HG03521 (cell line): ENCODE data around the gene TPGS1.
"Not testable (repeated sequence)": the region's sequence is repeated elsewhere in the genome, so short reads cannot be mapped to it uniquely, and the experiment has no call there.

Experiments
- ATAC-seq: cut with Tn5 transposase; IDR thresholded peaks from one replicate; pipeline ENCODE4 v1.9.1; 2021; ENCODE audit warnings: mild to moderate bottlenecking, moderate library complexity; ENCODE audit not compliant: unreplicated experiment

TPGS1 gene

DNA sequence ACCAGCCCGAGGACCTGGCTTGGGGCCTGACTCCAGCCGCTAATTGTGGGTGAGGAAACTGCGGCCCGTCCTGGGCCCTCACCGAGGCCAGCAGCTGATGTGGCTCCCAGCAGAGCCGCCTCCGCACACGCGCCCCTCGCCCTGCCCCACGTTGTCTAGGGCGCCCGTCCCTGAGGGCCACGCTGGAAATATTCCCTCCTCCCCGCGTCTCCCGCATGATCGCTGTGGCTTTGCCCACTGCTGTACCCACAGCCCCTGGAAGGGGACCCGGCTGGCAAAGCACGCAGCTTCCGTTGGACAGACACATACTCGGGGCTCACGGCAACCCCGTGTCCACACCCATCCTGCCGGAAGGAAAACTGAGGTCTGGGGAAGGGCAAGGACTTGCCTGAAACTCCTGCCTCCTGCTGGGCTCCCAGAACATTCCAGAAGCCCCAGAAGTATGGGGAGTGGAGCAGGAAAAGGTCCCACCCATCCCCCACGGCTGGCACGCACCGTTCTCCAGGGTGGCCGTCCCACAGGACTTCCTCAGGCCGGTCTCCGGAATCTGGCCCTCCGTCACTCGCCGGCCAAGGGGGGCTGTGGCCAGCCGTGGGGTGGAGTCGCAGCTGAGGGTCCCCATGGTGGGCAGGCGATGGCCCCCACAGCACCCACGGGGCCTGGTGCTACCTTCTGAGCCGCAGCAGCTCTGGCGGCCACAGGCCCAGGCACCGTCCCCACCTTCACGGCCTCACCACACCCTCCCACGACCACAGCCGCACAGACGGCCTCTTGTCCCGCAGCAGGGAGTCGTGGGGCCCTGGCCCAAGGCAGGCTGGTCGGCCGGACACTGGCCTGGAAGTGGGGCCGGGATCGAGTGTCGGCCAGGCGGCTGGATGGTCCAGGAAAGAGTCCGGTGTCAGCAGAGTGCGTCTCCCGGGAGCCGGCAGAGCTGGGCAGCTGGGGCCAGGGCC lies 32.9 kb upstream of the TPGS1 start:
- no peak for ATAC-seq

DNA sequence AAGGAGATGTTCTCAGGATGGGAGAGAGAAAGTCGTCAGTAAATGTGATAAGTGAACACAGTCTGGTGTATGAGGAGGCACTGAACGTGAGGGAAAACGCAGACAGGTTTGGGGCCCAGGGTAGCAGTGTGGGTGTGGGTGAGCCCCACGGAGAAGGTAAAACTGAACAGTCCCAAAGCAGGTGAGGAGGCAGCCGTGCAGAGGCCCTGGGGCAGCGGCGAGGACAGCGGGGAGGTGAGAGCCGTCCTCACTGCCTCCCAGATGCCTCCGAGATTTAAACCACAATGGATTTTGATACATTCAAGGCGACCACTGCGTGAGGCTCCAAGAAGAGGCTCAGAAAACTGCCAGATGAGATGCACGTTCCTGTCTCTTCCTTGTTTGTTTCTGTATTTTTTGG lies 31.9 kb upstream of the TPGS1 start:
- ATAC-seq: no peak

GRCh38 chr19:478236-478903 lies 28.9 kb upstream of the TPGS1 start:
- no peak for ATAC-seq

GRCh38 chr19:478976-479375 lies 28.3 kb upstream of the TPGS1 start:
- ATAC-seq: no peak

DNA sequence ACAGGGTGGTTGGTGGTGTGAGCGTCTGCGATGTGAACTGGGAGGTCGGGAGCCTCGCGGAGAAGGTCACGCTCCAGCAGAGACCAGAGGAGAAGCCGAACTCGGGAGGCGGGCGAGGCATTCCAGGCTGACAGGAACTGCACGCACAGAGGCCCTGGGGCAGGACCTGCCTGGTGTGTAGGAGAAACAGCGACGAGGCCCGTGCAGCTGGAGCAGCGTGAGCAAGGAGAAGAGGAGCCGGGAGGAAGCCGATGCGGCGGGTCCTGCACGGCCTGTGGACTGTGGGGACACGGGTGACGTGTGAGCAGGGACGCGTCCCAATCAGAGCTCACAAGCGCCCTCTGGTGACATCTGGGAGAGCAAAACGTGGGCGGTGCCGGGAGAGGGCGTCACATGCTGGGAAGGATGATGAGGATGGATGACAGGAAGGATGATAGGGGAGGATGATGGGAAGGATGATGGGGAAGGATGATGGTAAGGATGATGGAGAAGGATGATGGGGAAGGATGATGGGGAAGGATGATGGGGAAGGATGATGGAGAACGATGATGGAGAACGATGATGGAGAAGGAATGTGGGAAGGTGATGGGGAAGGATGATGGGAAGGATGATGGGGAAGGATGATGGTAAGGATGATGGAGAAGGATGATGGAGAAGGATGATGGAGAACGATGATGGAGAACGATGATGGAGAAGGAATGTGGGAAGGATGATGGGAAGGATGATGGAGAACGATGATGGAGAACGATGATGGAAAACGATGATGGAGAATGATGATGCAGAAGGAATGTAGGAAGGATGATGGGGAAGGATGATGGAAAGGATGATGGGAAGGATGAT lies 27.1 kb upstream of the TPGS1 start:
- ATAC-seq: no peak

GRCh38 chr19:481100-481499 lies 26.2 kb upstream of the TPGS1 start:
- ATAC-seq: not testable (repeated sequence)

DNA sequence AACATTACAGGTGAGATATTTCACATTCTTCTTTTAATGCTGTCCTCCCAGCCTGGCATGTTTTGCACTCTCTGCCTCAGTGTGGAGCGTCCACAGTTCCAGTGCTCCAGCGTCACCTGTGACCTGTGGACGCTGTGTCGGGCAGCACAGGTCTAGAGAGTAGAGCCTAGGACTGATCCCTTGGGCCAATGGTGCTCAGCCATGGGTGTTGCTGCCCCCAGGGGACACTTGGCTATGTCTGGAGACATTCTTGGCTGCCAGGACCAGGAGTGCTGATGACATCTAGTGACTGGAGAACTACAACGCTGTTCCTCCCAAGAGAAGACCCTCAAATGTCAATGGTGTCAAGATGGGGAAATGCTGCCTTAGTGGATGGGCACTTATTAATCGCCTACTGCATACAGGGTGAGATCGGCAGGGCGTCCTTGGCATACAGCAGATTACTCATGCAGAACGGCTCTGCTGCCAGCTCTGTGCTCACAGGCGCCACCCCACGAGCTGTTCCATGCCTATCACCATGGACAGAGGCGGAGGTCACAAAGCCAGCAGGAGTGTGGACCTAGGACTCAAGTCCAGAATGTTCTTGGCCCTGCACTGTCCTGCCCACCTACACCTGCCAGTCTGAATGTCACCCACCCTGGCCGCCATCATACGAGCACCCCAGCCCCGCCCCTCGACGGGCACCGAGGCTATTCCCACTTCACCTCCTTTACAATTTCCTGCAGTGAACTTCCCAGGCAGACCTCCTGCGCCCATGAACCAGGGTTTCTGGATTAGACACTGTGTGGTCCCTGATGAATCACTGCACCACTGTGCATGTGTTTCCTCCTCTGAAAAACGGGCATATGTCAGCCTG lies 24.9 kb upstream of the TPGS1 start:
- no peak for ATAC-seq

DNA sequence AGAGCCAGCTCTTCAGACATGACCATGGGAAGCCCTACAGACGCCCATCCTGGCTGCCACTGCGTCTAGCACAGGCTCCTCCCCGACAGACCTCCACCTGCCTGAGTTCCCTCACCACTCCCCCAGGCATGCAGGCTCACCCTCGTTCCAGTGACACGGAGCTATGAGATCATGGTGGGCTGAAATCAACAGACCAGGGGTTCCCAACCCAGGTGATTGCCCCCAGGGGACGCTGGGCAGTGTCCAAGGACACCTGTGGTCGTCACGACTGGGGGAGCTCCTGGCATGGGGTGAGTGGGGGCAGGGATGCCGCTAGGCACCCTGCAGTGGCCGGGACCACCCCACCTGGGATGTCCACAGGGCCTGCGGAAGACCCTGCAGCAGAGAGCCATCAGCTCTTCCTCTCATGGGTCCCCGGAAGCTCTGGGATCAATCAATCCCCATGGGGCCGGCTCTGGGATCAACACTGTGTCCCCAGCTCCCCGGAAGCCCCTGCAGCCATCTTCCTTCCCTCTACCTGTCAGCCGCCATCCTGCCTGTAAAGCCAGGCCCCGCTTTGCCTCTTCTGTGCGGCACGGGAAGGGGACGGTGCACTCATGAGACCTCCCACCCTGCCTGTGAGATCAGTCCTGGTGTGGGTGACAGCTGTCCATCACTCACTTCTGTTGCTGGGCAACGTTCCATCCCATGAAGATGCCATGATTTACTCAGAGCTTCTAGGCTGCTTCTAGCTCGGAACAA lies 23.8 kb upstream of the TPGS1 start:
- ATAC-seq: no peak

DNA sequence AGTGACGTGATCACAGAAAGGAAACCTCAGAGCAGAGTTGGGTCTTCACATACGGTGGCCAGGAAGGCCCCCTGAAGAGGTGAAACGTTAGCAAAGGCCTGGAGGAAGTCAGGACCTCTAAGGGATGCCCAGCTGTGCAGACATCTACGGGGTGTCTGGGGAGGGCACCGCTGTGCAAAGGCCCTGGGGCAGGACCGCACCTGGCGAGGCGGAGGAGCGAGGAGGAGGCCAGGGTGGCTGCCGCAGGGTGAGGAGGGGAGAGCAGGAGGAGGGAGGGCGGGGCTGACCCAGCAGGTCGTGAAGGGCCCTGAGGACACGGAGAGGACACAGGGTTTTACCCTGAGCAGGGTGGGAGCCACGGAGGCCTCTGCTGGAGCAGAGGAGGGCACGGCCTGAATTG lies 22.8 kb upstream of the TPGS1 start:
- ATAC-seq: no peak

DNA sequence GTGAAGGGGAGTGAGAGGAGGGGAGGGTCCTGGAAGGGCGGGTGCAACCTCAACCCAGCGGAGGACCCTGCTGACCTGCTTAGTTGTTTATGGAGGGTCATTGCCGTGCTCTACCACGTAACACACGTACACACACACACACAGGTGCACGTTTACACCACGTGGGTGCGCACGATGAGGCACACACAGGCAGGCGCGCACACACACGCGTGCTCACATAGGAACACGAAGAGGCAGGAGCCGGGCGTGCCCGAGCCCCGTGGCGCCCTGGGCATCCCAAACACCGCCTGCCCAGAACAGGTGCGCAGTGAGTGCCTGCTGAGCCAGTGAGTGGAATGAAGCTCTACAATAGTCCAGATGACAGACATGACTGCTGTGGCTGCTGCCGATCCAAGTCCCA lies 22.2 kb upstream of the TPGS1 start:
- no peak for ATAC-seq

GRCh38 chr19:485583-486236 lies 21.6 kb upstream of the TPGS1 start:
- ATAC-seq: no peak

GRCh38 chr19:488505-489417 lies 18.5 kb upstream of the TPGS1 start:
- peak; percentile 80 for ATAC-seq

GRCh38 chr19:489418-490196 lies 17.7 kb upstream of the TPGS1 start:
- ATAC-seq: no peak

- ATAC-seq: no peak
These were observed 16.1 kb upstream of the TPGS1 start for GRCh38 chr19:491146-491741.

DNA sequence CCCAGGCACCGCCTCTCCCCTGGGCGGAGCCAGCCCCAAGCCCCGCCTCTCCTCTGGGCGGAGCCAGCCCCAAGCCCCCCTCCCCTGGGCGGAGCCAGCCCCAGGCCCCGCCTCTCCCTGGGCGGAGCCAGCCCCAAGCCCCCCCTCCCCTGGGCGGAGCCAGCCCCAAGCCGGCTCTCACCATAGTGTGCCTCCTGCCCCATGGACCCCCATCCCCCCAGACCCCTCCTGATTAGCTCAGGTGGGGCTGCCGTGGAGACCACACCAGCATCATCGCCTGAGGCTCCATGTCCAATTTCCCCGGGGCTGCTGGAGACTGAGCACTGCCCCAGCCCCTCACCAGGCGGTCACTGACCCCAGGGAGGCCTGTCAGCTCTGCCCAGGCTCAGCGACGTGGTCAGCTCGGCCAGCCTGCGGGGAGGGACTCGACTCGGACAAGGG lies 15.2 kb upstream of the TPGS1 start:
- ATAC-seq: no peak

DNA sequence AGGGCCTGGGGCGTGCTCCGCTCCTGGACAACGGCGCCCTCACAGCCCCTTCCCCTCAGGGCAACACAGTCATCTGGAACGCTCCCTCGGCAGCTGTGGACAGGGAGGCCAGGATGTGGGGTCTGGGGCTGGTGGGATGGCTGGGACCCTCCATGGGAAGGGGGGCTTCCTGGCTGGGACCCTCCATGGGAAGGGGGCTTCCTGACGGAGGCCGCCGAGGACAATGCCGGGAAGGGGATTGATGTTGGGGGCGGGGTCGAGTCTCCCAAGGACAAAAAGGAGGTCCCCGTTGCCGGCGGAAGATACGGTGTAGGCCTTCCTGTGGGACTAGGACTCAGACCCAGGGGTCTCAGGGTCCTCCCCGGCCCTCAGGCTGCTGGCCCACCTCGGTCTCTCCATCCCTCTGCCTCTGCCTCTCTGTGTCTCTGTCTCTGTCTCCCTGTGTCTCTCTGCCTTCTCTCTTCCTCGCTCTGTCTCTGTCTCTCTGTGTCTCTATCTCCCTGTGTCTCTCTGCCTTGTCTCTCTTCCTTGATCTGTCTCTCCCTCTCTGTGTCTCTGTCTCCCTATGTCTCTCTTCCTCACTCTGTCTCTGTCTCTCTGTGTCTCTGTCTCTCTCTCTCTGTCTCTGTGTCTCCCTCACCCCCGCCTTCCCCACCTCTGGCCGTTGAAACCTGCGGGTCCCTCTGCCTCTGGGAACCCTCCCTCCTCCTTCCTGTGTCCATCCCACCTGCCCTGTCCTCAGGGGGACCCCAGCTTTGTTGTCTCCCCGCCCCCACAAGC lies 13.7 kb upstream of the TPGS1 start:
- ATAC-seq: no peak
